ENCODE results near the gene ST3GAL5. TPM values are rescaled to one million over a fixed set of nuclear protein-coding genes. Genes with fewer than 3 reads are reported as not detected.

Gene ST3GAL5
- total RNA-seq, 4 donors from 2014 or later: 10.8 to 23.9 (median 16.5) TPM

DNA sequence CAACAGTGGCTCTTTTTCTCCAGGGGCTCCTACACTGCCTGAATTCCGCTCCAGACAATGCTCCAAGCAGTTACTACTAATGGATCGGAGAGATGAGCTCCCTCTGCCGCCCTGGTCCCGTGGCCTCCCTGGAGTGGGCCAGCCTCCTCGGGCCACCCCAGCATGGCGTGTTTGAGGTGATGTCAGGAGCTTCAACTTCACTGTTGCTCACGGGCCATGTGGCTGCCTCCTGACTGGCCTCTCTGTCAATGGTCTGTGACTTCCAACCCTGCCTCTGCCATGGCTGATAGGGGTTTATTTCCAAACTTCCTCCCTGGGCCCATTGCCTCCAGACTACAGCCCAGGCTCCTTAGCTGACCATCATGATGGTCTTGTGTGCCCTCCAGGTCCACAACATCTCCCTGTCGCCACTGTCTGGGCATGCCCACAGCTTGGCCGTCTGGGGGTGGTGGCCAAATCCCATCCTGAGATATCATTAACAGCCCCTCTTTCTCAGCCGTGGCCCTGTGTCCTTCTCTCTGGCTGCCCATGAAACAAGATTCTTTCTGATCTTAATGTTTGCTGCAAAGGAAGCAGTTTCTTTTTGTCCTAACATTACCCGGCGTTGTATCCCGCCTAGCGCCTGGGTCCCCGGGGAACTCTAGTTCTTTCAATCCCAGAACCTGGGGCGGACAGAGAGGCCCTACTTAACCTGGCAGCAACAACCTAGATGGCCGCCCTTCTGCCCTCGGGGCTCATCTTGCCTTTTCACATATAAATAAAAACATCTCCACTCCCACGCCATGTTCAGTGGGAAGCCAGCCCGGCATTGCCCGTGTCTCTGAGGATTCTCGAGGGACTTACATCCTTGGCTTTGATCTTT is 96.9 kb downstream of the ST3GAL5 start:
- TF ChIP-seq POLR2A (IDR thresholded peaks at IDR 0.05): no peak
- TF ChIP-seq, protein P1, sequence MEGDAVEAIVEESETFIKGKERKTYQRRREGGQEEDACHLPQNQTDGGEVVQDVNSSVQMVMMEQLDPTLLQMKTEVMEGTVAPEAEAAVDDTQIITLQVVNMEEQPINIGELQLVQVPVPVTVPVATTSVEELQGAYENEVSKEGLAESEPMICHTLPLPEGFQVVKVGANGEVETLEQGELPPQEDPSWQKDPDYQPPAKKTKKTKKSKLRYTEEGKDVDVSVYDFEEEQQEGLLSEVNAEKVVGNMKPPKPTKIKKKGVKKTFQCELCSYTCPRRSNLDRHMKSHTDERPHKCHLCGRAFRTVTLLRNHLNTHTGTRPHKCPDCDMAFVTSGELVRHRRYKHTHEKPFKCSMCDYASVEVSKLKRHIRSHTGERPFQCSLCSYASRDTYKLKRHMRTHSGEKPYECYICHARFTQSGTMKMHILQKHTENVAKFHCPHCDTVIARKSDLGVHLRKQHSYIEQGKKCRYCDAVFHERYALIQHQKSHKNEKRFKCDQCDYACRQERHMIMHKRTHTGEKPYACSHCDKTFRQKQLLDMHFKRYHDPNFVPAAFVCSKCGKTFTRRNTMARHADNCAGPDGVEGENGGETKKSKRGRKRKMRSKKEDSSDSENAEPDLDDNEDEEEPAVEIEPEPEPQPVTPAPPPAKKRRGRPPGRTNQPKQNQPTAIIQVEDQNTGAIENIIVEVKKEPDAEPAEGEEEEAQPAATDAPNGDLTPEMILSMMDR (IDR thresholded peaks at IDR 0.05): no peak
- no peaks in the 10 kb centered on the region for H3K27me3 ChIP-seq
- no peaks in the 10 kb centered on the region for H3K9me3 ChIP-seq
- DNase-seq: peak in 1 of 3 donors; percentile 28
- no peak overlapping the region for H3K4me3 ChIP-seq
- H3K36me3 ChIP-seq: no peaks in the 10 kb centered on the region
- H3K27ac ChIP-seq: no peak overlapping the region
- peaks cover 0 to 15% (median 0%) of the 10 kb centered on the region in 4 donors for H3K4me1 ChIP-seq

GRCh38 chr2:85790499-85791188 is 98.1 kb downstream of the ST3GAL5 start:
- Histone ChIP-seq H3K9me3 (no peaks in the 10 kb centered on the region), H3K4me3 (no peak overlapping the region), H3K27ac (no peak overlapping the region), H3K27me3 (no peaks in the 10 kb centered on the region), H3K36me3 (no peaks in the 10 kb centered on the region), H3K4me1 (peaks cover 0 to 11% (median 0%) of the 10 kb centered on the region in 4 donors)
- peak in 1 of 3 donors; percentile 37 for DNase-seq
- no peak for TF ChIP-seq POLR2A (IDR thresholded peaks at IDR 0.05)
- TF ChIP-seq, protein P1 (IDR thresholded peaks at IDR 0.05): no peak

DNA sequence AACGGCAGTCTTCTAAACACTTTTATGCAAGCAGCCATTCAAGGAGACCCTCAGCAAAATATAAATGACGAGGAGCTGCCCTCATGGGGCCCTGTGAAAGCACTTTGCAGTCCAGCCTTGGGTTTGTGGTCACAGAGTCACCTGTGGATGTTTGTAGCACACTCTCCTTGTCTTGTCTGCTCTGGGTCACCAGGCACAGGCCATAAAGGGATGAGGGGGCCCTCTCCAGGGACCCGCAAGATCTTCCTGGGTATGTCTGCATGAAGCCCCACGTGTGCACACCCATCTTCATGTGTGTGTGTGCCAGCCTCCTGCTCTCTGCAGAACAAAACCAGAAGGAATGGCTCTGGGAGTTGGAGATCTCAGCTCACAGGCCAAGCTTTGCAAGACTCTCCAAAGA is 98.8 kb downstream of the ST3GAL5 start:
- Histone ChIP-seq H3K4me1 (peaks cover 0 to 8% (median 2%) of the 10 kb centered on the region in 4 donors), H3K36me3 (no peaks in the 10 kb centered on the region), H3K27ac (no peak overlapping the region), H3K9me3 (no peaks in the 10 kb centered on the region), H3K4me3 (no peak overlapping the region), H3K27me3 (no peaks in the 10 kb centered on the region)
- TF ChIP-seq POLR2A (IDR thresholded peaks at IDR 0.05): no peak
- TF ChIP-seq, protein P1 (IDR thresholded peaks at IDR 0.05): no peak
- peak in 1 of 3 donors; percentile 15 for DNase-seq

GRCh38 chr2:85789271-85789670 is 99.5 kb downstream of the ST3GAL5 start:
- Histone ChIP-seq H3K9me3 (no peaks in the 10 kb centered on the region), H3K36me3 (no peaks in the 10 kb centered on the region), H3K4me1 (peaks cover 0 to 8% (median 2%) of the 10 kb centered on the region in 4 donors), H3K4me3 (no peak overlapping the region), H3K27ac (no peak overlapping the region), H3K27me3 (no peaks in the 10 kb centered on the region)
- no peak for DNase-seq
- TF ChIP-seq, protein P1 (IDR thresholded peaks at IDR 0.05): no peak
- no peak for TF ChIP-seq POLR2A (IDR thresholded peaks at IDR 0.05)

- no peak overlapping the region for H3K27ac ChIP-seq
- no peaks in the 10 kb centered on the region for H3K36me3 ChIP-seq
- no peaks in the 10 kb centered on the region for H3K27me3 ChIP-seq
- H3K4me1 ChIP-seq: peaks cover 0 to 8% (median 2%) of the 10 kb centered on the region in 4 donors
- no peak overlapping the region for H3K4me3 ChIP-seq
- no peak for TF ChIP-seq POLR2A (IDR thresholded peaks at IDR 0.05)
- TF ChIP-seq, protein P1 (IDR thresholded peaks at IDR 0.05): no peak
- no peaks in the 10 kb centered on the region for H3K9me3 ChIP-seq
- DNase-seq: peak in 1 of 3 donors; percentile 22
These were observed 100.2 kb downstream of the ST3GAL5 start for GRCh38 chr2:85788603-85789002.
